GM18858 (cell line): Measurements from ENCODE around the gene IL1RAPL1.

ENCODE experiments used
- ATAC-seq: cut with Tn5 transposase; IDR thresholded peaks from one replicate; pipeline ENCODE4 v1.9.1; 2021; ENCODE audit not compliant: unreplicated experiment

IL1RAPL1 gene

GRCh38 chrX:29382811-29383210 lies 795.6 kb downstream of the IL1RAPL1 start:
- no peak for ATAC-seq

DNA sequence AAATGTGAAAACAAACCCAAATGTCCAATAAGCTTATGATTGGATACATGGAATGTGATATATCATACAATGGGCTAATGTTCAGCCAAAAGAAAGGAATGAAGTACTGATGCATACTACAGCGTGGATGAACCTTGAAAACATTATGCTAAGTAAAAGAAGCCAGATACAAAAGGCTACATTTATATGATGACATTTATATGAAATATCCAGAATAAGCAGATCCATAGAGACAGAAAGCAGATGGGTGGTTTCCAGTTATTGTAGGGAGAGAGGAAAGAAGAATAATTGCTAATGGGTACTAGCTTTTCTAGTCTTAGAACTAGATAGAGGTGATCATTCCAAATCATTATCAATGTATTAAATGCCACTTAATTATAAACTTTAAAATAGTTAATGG lies 801.3 kb downstream of the IL1RAPL1 start:
- ATAC-seq, result no peak

DNA sequence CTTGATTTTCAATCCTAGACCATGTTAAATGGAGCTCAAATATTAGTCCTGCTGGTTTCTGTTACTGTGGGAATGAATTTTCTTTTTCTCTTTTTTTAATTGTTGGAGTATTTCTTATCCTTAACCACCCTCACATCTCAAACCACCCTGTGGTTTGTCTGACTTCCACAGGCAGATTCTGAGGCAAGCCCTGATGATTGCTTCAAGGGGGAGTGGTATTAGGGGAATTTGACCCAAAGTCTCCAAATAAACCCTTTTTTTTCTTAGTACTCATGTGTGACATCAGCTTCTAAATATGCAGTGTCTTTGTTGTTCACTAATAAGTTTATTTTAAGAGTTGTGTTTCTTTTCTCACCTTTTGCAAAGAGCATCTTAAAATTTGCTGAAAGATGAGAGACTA lies 810.3 kb downstream of the IL1RAPL1 start:
- ATAC-seq, result no peak

- no peak for ATAC-seq
Measured at GRCh38 chrX:29407357-29407756, 820.1 kb downstream of the IL1RAPL1 start.

- ATAC-seq, result peak; percentile 65
Measured at GRCh38 chrX:29419774-29420553, 832.7 kb downstream of the IL1RAPL1 start.

DNA sequence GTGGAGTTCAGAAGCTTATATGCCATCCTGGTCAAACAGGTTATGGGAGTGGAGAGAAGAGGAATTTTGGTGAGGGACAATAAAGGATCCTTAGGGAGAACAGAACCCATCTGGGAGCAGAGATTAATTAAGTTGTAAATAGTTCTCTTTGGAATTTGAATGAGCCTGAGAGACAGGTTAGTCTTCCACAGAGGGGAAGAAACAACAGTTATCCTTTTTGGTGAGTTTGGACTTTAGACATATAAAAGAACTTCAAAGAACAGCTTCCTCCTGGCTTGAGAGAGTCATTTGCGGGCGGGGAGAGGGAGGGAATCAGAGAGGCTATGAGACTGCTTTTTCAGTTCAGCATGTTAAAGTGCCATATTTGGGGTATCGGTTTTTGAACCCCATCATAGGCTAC lies 834.8 kb downstream of the IL1RAPL1 start:
- ATAC-seq, result no peak

DNA sequence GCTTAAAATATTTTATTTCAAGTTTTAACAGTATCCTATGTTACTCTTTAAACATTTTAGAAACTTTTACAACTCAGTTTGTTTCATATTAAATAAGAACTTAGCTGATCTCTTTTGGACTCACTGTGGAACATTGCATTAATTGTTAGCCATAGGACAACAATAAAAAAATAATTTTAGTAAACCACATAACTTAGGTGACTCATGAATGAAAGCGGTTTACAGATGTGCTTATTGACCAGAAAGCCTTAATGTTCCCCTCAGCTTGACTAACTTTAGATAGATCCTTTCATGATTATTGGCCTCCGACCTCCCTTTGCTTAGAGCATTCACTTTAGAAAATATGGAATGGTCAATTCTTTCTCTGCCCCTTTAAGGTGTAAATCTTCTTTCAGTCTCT lies 844.6 kb downstream of the IL1RAPL1 start:
- no peak for ATAC-seq

- ATAC-seq, result no peak
Measured at GRCh38 chrX:29432534-29432933, 845.3 kb downstream of the IL1RAPL1 start.

DNA sequence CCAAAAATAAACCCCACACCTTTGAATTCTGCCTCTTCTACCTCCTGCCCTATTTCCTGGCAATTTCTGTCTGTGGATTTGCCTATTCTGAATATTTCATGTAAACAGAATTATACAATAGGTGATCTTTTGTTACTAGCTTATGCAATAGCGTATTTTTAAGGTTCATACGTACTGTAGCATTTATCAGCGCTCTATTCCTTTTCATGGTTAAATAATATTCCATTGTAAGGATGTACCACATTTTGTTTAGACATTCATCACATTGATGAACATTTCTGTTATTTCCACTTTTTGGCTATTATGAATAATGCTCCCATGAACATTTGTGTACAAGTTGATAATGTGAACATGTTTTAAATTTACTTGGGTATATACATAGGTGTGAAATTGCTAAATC lies 847.7 kb downstream of the IL1RAPL1 start:
- ATAC-seq, result no peak

DNA sequence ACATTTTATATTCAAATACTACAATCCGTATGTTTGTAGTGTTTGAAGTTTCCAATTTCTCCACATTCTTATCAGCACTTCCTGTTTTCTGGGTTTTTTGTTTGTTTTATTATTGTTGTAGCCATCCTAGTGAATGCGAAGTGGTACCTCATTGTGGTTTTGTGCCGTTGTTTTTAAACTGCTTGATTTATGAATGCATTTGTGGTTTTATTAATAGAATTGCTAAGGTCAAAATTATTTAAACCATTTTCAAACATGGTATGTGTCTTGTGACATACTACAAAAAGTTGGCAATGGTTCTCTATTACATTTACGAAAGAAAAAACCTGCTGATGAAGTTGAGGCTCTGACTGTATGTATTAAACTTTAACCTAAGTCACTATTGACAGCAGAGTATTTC lies 848.1 kb downstream of the IL1RAPL1 start:
- no peak for ATAC-seq

- ATAC-seq, result no peak
Measured at GRCh38 chrX:29447867-29448266, 860.6 kb downstream of the IL1RAPL1 start.

GRCh38 chrX:29453333-29453732 lies 866.1 kb downstream of the IL1RAPL1 start:
- ATAC-seq, result peak; percentile 44

GRCh38 chrX:29455702-29456101 lies 868.5 kb downstream of the IL1RAPL1 start:
- no peak for ATAC-seq

DNA sequence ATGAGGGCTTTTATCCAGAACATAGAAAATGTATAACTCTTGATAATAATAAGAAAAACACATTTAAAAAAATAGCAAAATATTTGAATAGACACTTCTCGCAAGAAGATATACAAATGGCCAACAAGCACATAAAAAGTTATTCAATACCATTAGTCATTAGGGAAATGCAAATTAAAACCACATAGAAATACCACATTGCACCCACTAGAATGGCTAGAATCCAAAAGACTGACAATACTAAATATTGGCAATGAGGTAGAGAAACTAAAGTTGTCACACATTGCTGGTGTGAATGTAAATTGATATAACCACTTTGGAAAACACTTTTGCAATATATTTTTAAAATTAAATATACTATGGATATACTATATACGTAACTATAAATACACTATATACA lies 873.8 kb downstream of the IL1RAPL1 start:
- peak; percentile 58 for ATAC-seq

GRCh38 chrX:29466456-29466855 lies 879.2 kb downstream of the IL1RAPL1 start:
- ATAC-seq, result no peak

DNA sequence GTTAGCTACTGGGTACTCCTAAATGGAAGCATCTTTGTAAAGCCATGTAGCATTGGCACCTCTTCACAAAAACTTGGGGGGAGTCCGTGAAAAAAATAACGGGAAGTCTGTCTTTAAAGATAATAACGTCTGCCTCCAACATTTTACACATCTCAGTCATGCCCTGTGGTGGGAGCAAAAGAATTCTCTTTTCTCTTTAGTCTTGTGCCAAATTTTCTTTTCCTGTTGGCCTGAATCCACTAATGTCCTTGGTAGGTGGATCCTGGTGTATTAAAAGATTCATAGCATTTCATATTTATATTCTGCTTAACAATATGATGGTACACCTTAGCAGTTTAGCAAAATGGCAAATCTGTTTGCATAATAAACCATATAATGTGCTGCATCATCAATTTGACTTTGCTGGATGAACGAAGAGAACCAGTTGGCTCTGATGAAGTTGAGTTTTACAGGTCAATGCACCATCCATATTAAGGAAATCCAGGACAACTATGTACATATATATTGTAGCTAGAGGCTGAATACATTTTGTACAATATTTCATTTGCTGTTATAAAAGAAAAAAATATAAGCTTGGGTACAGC lies 881.8 kb downstream of the IL1RAPL1 start:
- ATAC-seq, result no peak

DNA sequence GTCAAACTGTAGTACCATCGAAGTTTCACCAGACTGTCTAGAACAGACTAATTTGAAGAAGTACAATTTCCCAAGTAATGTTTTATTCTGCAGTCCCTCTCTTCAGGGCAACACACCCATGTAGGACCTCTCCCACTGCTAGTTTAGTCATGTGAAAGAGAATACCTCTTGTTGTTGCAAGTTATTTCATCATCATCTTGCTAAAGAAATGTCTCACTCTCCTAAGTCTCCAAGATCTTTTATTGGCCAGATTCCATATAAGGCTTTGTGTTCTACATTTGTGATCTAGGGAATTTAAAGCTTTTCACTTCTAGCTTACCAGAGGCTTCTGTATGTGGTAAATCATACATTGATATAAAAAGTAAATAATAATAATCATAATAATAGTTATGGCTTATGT lies 882.8 kb downstream of the IL1RAPL1 start:
- no peak for ATAC-seq

DNA sequence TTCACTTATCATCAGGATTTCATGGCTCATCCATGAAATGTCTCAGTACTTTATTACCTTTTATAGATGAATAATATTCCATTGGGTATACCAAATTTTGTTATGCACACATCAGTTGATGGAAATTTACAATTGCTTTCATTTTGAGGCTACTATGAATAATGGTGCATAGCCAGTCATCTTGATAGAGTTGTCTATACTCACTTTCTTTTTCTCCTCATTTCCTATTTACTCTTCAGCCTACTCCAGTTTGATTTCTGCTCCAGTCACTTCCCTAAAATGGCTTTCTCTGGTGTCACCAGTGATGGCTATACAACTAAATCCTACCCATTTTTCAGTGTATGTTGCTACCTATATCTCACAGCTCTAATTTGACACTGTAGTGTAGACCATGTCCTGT lies 884.6 kb downstream of the IL1RAPL1 start:
- peak; percentile 54 for ATAC-seq

DNA sequence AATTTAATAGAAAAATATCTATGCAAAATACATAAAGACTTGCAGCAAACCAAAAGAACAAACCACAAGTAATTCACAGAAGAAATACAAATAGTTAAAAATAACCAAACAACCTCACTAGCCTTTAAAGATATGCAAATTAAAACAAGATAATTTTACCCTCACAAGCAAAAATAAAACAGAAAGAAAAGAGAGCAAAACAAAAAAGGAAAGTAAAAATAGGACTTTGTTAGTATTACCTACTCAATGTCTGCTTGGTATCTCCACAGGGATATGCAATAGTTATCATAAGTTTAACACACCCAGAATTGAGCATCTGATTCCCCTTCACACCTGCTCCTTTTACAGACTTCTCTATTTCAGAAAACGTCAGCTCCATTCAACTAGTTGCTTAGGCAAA lies 890.6 kb downstream of the IL1RAPL1 start:
- ATAC-seq, result peak; percentile 38

- ATAC-seq, result peak; percentile 73
Measured at GRCh38 chrX:29478336-29479069, 891.3 kb downstream of the IL1RAPL1 start.

DNA sequence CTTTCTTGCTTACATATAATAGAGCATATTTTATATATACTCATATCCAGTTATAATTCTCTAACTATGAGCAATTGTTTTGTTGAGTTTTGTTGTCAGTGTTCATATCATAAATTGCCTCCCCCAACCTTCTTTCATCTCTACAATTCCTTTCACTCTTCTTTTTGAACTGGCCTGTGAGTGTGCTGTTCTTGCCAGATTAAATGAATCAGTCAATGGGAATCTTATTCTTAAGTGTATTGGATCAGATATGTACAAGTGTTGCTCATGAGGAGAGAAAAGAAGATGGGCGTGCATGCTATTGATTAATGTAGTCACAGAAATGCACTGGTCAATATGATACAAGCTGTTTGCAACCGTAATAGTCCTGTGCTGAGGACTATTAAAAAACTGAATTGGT lies 900.0 kb downstream of the IL1RAPL1 start:
- ATAC-seq, result no peak

DNA sequence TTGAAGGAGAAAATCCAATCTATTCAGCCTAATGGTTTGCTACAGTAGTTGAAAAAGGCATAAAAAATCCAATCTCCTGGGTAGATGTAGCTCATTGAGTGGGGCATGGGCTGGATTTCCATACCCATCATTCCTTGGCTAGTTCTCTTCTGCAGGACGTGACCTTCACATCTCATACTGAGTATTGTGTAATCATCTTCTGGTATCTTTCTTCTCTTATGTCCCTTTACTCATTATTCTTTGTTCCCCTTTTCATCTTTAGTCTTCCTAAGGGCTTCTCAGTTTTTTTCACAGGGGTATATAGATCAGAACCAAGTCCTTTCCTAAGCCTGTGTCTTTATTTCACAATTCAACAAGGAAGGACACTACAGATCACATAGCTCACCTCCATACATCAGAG lies 900.5 kb downstream of the IL1RAPL1 start:
- peak; percentile 41 for ATAC-seq
